Bladder microvascular endothelial cell (primary cell): Measurements from ENCODE around the gene TLR3. TPM values are rescaled to one million over a fixed set of nuclear protein-coding genes. Genes with fewer than 3 reads are reported as not detected.

ENCODE experiments used
- total RNA-seq: library from RNA; depleted of rRNA; stranded (reverse); fragments of >200 nt; gene quantifications from 2 replicates; pipeline ENCODE4 v1.2.3, GENCODE V29; 2014

Gene TLR3
- total RNA-seq, result 1.6 and 1.9 TPM in 2 replicates

DNA sequence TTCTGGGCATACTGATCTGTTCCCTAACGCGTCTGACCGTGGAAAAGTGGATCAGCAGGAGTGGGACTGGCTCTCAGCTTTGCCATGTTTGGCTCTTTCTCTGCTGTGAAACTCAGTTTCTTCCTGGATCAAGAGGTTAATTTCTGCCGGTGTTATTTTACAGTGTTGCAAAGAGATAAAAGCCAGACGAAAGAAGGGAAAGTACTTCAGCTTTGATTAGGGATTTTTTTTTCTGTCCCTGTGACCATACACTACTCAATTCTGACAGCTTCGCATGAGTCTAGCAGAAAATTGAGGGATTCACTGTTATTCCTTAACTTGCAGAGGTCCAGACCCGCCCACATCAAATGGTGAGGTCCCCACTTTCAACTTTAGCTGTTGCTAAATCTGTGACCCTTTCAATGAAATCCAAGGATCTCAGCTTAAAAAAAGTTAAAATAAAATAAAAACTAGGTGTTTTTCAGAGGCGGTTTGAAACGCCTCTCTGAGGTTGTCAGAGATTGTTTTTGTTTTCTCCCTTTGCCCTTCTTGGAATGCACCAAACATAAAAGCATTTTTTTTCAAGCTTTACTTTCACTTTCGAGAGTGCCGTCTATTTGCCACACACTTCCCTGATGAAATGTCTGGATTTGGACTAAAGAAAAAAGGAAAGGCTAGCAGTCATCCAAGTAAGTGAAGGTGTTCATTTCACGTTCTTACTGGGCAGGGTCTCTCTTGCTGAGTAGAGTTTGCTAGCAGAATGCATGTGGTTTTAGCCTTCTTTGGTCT is at the start of gene TLR3:
Gene TLR3, plus strand, starts transcription at position 576 of the 768 bp plus-strand sequence. CDS start 7,464 bp downstream, outside the sequence.

GRCh38 chr4:186104114-186104889 is 35.3 kb downstream of the TLR3 start, which contains the start of gene FAM149A:
Gene FAM149A (plus strand): TSS chr4:186104704.

Other genes with a start within 250 kb of the TLR3 start
- gene FAM149A, start 35.5 kb downstream of the TLR3 start, total RNA-seq, result 0.19 and 0.32 TPM in 2 replicates
- gene CYP4V2, start 122.4 kb downstream of the TLR3 start, total RNA-seq, result 3.6 and 3.7 TPM in 2 replicates
- 0.06 and 0.16 TPM in 2 replicates for gene KLKB1, start 158.4 kb downstream of the TLR3 start, total RNA-seq
- gene F11, start 197.0 kb downstream of the TLR3 start, total RNA-seq, result not detected in 2 replicates